Cardiac muscle cell (in vitro differentiated cells and primary cell): ENCODE results near the gene CCM2L. TPM values are rescaled to one million over a fixed set of nuclear protein-coding genes. Genes with fewer than 3 reads are reported as not detected.

Experiments
- DNase-seq, 2 donors: peaks; one replicate each; pipeline versions ENCODE4 v3.0.0 to v3.0.0-alpha.2; 2010 to 2017; ENCODE audit warnings: low read depth in 1 of 2, low spot score in 1 of 2
- H3K27ac ChIP-seq: fragments of 200-600 bp; sonication (generic); 2 replicates; pipeline ENCODE4 v1.5.1; 2016
- H3K27me3 ChIP-seq: fragments of 200-600 bp; sonication (generic); 2 replicates; pipeline ENCODE4 v1.6.0; 2016; ENCODE audit warnings: control low read depth
- H3K36me3 ChIP-seq: fragments of 200-600 bp; sonication (generic); 2 replicates; pipeline ENCODE4 v1.5.1; 2016; ENCODE audit warnings: control low read depth
- H3K4me1 ChIP-seq: fragments of 200-600 bp; sonication (generic); 2 replicates; pipeline ENCODE4 v1.8.1; 2017; ENCODE audit warnings: low read depth, mild to moderate bottlenecking, mixed run types
- H3K4me3 ChIP-seq: fragments of 200-600 bp; sonication (generic); 2 replicates; pipeline ENCODE4 v1.5.1; 2016; ENCODE audit warnings: mild to moderate bottlenecking
- H3K9me3 ChIP-seq: fragments of 200-600 bp; sonication (generic); 2 replicates; pipeline ENCODE4 v1.5.1; 2017; ENCODE audit warnings: low read depth, mild to moderate bottlenecking, control low read depth
- CTCF ChIP-seq: IDR thresholded peaks from 2 replicates; pipeline ENCODE4 v1.5.1; 2012; ENCODE audit warnings: low read depth, mild to moderate bottlenecking, low read length
- polyA plus RNA-seq: library from polyadenylated mRNA; unstranded; fragments of >200 nt; fragmentation: Nextera tagmentation; extraction: Ambion mirVana; gene quantifications from 2 replicates; pipeline ENCODE4 v1.2.1, GENCODE V29; 2016
- total RNA-seq: library from RNA; depleted of rRNA; stranded (reverse); fragments of >200 nt; gene quantifications from 2 replicates; pipeline ENCODE4 v1.2.3, GENCODE V29; 2016

The CCM2L gene
- total and polyA plus RNA-seq, 2 experiments from 2014 or later = 0.35 to 0.69 TPM

DNA sequence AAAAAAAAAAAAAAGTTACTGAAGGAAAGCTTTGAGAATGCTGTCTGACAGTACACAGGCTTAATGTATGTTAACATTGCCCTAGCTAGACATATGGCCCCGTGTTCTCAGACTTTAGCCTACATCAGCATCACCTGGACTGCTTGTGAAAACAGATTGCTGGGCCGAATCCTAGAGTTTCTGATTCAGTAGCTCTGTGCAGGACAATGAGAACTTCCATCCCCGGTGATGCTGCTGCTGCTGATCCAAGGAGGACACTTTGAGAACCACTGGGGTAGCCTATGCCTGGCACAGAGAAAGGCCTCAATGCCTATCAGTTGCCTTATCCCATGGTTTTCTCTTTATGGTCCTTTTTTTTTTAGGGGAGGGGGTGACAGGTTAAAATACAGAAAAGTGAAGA is 43.4 kb downstream of the CCM2L start:
- Histone ChIP-seq H3K4me1 (peaks cover 2% of the 10 kb centered on the region), H3K27ac (no peak overlapping the region), H3K27me3 (peaks cover 85% of the 10 kb centered on the region), H3K4me3 (no peak overlapping the region), H3K9me3 (no peaks in the 10 kb centered on the region), H3K36me3 (no peaks in the 10 kb centered on the region)
- no peak for TF ChIP-seq CTCF
- no peak for DNase-seq

DNA sequence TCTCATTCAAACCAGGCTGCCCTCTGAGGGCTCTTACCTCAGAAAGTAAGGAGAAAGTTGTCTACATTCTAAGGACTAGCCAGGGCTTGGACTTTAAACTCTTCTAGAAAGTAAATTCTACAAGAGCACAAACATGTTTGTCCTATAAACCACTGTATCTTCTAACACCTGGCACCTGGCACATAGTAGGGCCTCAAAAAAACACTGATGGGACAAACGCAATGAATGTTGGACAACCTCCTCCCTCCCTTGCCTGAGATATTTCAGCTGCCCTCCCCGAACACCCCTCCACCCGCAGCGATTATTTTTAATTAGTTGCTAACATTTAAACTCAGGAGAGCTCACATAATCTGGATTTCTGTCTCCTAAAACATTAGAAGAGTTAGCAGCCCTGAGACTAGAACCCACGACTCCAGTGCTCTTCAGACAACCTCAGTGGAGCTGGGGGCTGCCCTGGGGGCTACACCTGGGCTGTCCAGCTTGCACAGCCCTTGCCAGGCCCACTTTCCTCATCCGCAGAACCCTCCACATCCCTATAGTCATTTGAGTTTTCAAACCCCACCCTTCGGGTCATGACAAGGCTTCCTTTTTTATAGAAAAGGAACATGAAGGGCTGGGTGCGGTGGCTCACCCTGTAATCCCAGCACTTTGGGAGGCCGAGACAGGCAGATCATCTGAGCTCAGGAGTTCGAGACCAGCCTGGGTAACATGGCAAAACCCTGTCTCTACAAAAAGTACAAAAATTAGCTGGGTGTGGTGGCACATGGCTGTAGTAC is 46.7 kb downstream of the CCM2L start:
- Histone ChIP-seq H3K4me1 (peaks cover 2% of the 10 kb centered on the region), H3K4me3 (no peak overlapping the region), H3K9me3 (no peaks in the 10 kb centered on the region), H3K27me3 (peaks cover 74% of the 10 kb centered on the region), H3K36me3 (no peaks in the 10 kb centered on the region), H3K27ac (no peak overlapping the region)
- TF ChIP-seq CTCF = no peak
- DNase-seq = no peak

- H3K27me3 ChIP-seq = peaks cover 66% of the 10 kb centered on the region
- TF ChIP-seq CTCF = no peak
- no peak for DNase-seq
Measured at GRCh38 chr20:32057656-32058184, 47.5 kb downstream of the CCM2L start.

DNA sequence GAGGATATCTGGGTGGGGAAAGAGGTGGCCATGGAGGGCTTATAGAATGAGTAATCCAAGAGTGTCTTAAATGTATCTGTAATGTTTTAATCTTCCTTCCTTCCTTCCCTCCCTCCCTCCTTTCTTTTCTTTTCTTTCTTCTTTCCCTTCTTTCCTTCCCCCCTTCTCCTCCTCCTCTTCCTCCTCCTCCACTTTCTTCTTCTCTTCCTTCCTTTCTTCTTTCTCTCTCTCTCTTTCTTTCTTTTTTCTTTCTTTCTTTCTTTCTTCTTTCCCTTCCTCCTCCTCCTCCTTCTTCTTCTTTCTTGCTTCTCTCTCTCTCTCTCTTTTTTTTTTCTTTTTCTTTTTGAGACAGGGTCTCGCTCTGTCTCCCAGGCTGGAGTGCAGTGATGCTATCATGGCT is 49.0 kb downstream of the CCM2L start:
- Histone ChIP-seq H3K9me3 (no peaks in the 10 kb centered on the region), H3K27me3 (peaks cover 51% of the 10 kb centered on the region)

More at GRCh38 chr20:32057656-32058184, 47.5 kb downstream of the CCM2L start:
- Histone ChIP-seq H3K4me1 (no peaks in the 10 kb centered on the region), H3K4me3 (no peak overlapping the region), H3K27ac (no peak overlapping the region), H3K36me3 (no peaks in the 10 kb centered on the region), H3K9me3 (no peaks in the 10 kb centered on the region)

GRCh38 chr20:32062776-32063170 is 52.5 kb downstream of the CCM2L start:
- no peak for TF ChIP-seq CTCF
- no peak for DNase-seq
- Histone ChIP-seq H3K27ac (no peak overlapping the region), H3K4me1 (no peaks in the 10 kb centered on the region), H3K9me3 (no peaks in the 10 kb centered on the region), H3K4me3 (no peak overlapping the region), H3K36me3 (no peaks in the 10 kb centered on the region), H3K27me3 (peaks cover 30% of the 10 kb centered on the region)

More for the DNA sequence above, 49.0 kb downstream of the CCM2L start:
- no peak for TF ChIP-seq CTCF
- H3K36me3 ChIP-seq = no peaks in the 10 kb centered on the region
- H3K4me3 ChIP-seq = no peak overlapping the region
- no peak for DNase-seq
- H3K27ac ChIP-seq = no peak overlapping the region
- H3K4me1 ChIP-seq = no peaks in the 10 kb centered on the region
